Esophagus squamous epithelium (tissue), 4 donors: ENCODE data around the gene DMPK.
"Not testable (repeated sequence)": the region's sequence is repeated elsewhere in the genome, so short reads cannot be mapped to it uniquely, and the experiment has no call there.

Experiments used
- POLR2A ChIP-seq, 4 donors: fragments of 450-650 bp; IDR thresholded peaks; one replicate each; pipeline ENCODE4 v1.6.1; 2017; ENCODE audit warnings: antibody characterized with exemption in 4 of 4, mild to moderate bottlenecking in 4 of 4, moderate library complexity in 3 of 4
- TF ChIP-seq, protein P1 (sequence below), 6 experiments: fragments of 450-650 bp in 4 of 6; fragments of 200-600 bp in 2 of 6; sonication (generic) in 2 of 6; IDR thresholded peaks; one replicate each; pipeline ENCODE4 v1.5.1; 2016 to 2019; ENCODE audit warnings: antibody characterized with exemption in 6 of 6, mild to moderate bottlenecking in 4 of 6, moderate library complexity in 4 of 6

- TF ChIP-seq, protein P1, sequence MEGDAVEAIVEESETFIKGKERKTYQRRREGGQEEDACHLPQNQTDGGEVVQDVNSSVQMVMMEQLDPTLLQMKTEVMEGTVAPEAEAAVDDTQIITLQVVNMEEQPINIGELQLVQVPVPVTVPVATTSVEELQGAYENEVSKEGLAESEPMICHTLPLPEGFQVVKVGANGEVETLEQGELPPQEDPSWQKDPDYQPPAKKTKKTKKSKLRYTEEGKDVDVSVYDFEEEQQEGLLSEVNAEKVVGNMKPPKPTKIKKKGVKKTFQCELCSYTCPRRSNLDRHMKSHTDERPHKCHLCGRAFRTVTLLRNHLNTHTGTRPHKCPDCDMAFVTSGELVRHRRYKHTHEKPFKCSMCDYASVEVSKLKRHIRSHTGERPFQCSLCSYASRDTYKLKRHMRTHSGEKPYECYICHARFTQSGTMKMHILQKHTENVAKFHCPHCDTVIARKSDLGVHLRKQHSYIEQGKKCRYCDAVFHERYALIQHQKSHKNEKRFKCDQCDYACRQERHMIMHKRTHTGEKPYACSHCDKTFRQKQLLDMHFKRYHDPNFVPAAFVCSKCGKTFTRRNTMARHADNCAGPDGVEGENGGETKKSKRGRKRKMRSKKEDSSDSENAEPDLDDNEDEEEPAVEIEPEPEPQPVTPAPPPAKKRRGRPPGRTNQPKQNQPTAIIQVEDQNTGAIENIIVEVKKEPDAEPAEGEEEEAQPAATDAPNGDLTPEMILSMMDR (IDR thresholded peaks at IDR 0.05) = not testable (repeated sequence)
- TF ChIP-seq POLR2A (IDR thresholded peaks at IDR 0.05) = not testable (repeated sequence)
These were observed 62.2 kb downstream of the DMPK start for GRCh38 chr19:45720065-45720464.
